ENCODE results near the gene CDK14.

CDK14 gene

DNA sequence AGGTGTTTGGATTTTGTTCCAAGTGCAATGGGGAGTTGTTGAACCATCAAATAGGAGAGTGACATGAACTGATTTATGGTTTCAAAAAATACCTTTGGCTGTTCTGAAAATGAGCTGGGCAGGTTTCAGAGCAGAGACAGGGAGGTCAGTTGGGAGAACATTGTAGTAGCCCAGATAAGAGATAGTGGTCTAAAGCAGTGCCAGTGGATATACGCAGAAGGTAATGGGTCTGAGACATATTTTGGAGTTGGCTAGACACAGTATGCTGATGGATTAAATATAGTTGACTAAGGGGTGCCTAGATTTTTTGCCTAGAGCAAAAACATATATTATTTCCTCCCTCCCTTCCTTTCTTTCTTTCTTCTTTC is 21.3 kb upstream of the CDK14 start:
- no CpG with 5 or more reads among the region's 1 CpG for WGBS (ENCODE audit: insufficient coverage, insufficient read length)
- no peak for DNase-seq (ENCODE audit: low read depth, low spot score)
- Histone ChIP-seq H3K4me1 (ENCODE audit: control insufficient read depth, insufficient read depth, low read length) (no peaks in the 10 kb centered on the region; the same call in 1 of the 2 replicates), H3K27ac (ENCODE audit: low read length) (no peak overlapping the region), H3K27me3 (ENCODE audit: control insufficient read depth, insufficient read depth, low read length) (no peaks in the 10 kb centered on the region), H3K36me3 (ENCODE audit: control insufficient read depth, insufficient read depth, low read length) (no peaks in the 10 kb centered on the region), H3K4me3 (ENCODE audit: low read length) (no peak overlapping the region), H3K9me3 (ENCODE audit: control insufficient read depth, insufficient read depth, low read length) (no peaks in the 10 kb centered on the region)

GRCh38 chr7:90579181-90579688 is 16.9 kb upstream of the CDK14 start:
- Histone ChIP-seq H3K9me3 (ENCODE audit: control insufficient read depth, insufficient read depth, low read length) (no peaks in the 10 kb centered on the region), H3K27me3 (ENCODE audit: control insufficient read depth, insufficient read depth, low read length) (no peaks in the 10 kb centered on the region), H3K27ac (ENCODE audit: low read length) (no peak overlapping the region), H3K4me3 (ENCODE audit: low read length) (no peak overlapping the region), H3K36me3 (ENCODE audit: control insufficient read depth, insufficient read depth, low read length) (no peaks in the 10 kb centered on the region), H3K4me1 (ENCODE audit: control insufficient read depth, insufficient read depth, low read length) (no peaks in the 10 kb centered on the region)
- no CpG with 5 or more reads among the region's 4 CpGs for WGBS (ENCODE audit: insufficient coverage, insufficient read length)
- DNase-seq (ENCODE audit: low read depth, low spot score) = no peak

DNA sequence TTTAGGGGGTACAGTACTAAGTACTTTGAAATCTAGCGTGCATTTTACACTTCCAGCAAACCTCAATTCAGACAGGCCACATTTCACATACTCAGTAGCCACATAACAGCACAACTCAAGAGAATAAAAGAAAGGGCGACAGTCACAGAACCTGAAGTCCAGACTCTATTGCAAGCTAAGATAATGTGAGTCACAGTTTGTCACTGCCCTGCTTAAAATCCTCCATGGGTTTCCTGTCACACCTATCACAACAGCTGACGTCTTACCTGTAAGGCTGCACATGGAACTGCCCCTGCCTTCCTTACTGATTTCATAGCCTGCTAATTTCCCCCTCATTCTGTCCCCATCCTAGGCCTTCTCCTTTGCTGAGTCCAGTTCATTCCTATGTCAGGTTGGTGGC is 16.1 kb upstream of the CDK14 start:
- H3K4me1 ChIP-seq (ENCODE audit: control insufficient read depth, insufficient read depth, low read length) = no peaks in the 10 kb centered on the region
- no CpG with 5 or more reads among the region's 3 CpGs for WGBS (ENCODE audit: insufficient coverage, insufficient read length)
- H3K27me3 ChIP-seq (ENCODE audit: control insufficient read depth, insufficient read depth, low read length) = no peaks in the 10 kb centered on the region
- no peak for DNase-seq (ENCODE audit: low read depth, low spot score)
- no peak overlapping the region for H3K4me3 ChIP-seq (ENCODE audit: low read length)
- H3K27ac ChIP-seq (ENCODE audit: low read length) = no peak overlapping the region
- no peaks in the 10 kb centered on the region for H3K36me3 ChIP-seq (ENCODE audit: control insufficient read depth, insufficient read depth, low read length)
- no peaks in the 10 kb centered on the region for H3K9me3 ChIP-seq (ENCODE audit: control insufficient read depth, insufficient read depth, low read length)

- DNase-seq (ENCODE audit: low read depth, low spot score) = no peak
- Histone ChIP-seq H3K4me1 (ENCODE audit: control insufficient read depth, insufficient read depth, low read length) (no peaks in the 10 kb centered on the region), H3K36me3 (ENCODE audit: control insufficient read depth, insufficient read depth, low read length) (no peaks in the 10 kb centered on the region), H3K27me3 (ENCODE audit: control insufficient read depth, insufficient read depth, low read length) (no peaks in the 10 kb centered on the region), H3K9me3 (ENCODE audit: control insufficient read depth, insufficient read depth, low read length) (no peaks in the 10 kb centered on the region), H3K27ac (ENCODE audit: low read length) (no peak overlapping the region), H3K4me3 (ENCODE audit: low read length) (no peak overlapping the region)
- WGBS (ENCODE audit: insufficient coverage, insufficient read length) = no CpG with 5 or more reads among the region's 2 CpGs
Measured at GRCh38 chr7:90582164-90582563, 14.0 kb upstream of the CDK14 start.

DNA sequence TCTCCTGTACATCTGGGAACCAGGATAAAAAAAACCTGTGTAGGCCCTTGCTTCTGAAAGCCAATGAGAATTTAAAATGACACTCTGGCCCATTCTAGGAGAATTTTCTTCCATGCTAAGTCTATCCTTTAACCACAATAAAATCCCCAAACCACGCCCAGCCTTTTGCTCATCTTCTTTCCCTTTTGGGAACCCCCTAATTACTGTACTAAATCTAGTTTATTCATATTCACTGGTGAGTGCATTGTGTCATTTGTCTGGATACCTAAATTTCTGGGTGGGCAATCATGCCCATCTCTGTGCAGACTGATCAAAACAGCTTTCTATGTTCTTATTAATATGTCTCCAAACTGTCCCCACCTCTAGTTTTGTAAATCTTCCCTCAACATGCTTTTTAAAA is 11.7 kb upstream of the CDK14 start:
- Histone ChIP-seq H3K27ac (ENCODE audit: low read length) (no peak overlapping the region), H3K4me1 (ENCODE audit: control insufficient read depth, insufficient read depth, low read length) (no peaks in the 10 kb centered on the region), H3K27me3 (ENCODE audit: control insufficient read depth, insufficient read depth, low read length) (no peaks in the 10 kb centered on the region), H3K36me3 (ENCODE audit: control insufficient read depth, insufficient read depth, low read length) (no peaks in the 10 kb centered on the region), H3K9me3 (ENCODE audit: control insufficient read depth, insufficient read depth, low read length) (no peaks in the 10 kb centered on the region), H3K4me3 (ENCODE audit: low read length) (no peak overlapping the region)
- DNase-seq (ENCODE audit: low read depth, low spot score) = no peak
- WGBS (ENCODE audit: insufficient coverage, insufficient read length) = no CpG with 5 or more reads among the region's 1 CpG

DNA sequence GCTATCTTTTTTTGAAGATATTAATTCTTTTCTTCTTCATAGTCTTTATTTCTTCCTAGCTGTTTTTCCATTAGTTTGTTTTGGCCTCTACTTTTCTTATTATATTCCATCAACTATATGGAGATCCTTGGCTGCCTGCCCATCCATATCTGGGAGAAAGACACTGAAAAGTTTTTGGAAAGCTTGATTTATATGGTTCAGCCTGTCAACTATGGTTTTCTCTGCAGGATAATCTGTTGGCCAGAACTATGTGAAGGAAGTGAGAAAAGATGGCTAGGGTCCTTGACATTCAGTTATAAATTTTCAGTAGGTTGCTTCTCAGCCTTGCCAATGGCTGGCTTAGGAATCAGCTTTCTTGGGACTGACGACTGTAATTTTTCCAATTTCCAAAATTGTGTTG is 10.0 kb upstream of the CDK14 start:
- no peaks in the 10 kb centered on the region for H3K4me1 ChIP-seq (ENCODE audit: control insufficient read depth, insufficient read depth, low read length)
- H3K9me3 ChIP-seq (ENCODE audit: control insufficient read depth, insufficient read depth, low read length) = no peaks in the 10 kb centered on the region
- no peak for DNase-seq (ENCODE audit: low read depth, low spot score)
- H3K27ac ChIP-seq (ENCODE audit: low read length) = no peak overlapping the region
- no CpG with 5 or more reads among the region's 1 CpG for WGBS (ENCODE audit: insufficient coverage, insufficient read length)
- H3K4me3 ChIP-seq (ENCODE audit: low read length) = no peak overlapping the region
- H3K36me3 ChIP-seq (ENCODE audit: control insufficient read depth, insufficient read depth, low read length) = no peaks in the 10 kb centered on the region
- no peaks in the 10 kb centered on the region for H3K27me3 ChIP-seq (ENCODE audit: control insufficient read depth, insufficient read depth, low read length)

GRCh38 chr7:90587766-90588165 is 8.4 kb upstream of the CDK14 start:
- no CpG with 5 or more reads among the region's 2 CpGs for WGBS (ENCODE audit: insufficient coverage, insufficient read length)
- Histone ChIP-seq H3K27me3 (ENCODE audit: control insufficient read depth, insufficient read depth, low read length) (no peaks in the 10 kb centered on the region), H3K4me3 (ENCODE audit: low read length) (no peak overlapping the region), H3K4me1 (ENCODE audit: control insufficient read depth, insufficient read depth, low read length) (no peaks in the 10 kb centered on the region), H3K36me3 (ENCODE audit: control insufficient read depth, insufficient read depth, low read length) (no peaks in the 10 kb centered on the region), H3K9me3 (ENCODE audit: control insufficient read depth, insufficient read depth, low read length) (no peaks in the 10 kb centered on the region), H3K27ac (ENCODE audit: low read length) (no peak overlapping the region)
- DNase-seq (ENCODE audit: low read depth, low spot score) = no peak

- Histone ChIP-seq H3K36me3 (ENCODE audit: control insufficient read depth, insufficient read depth, low read length) (no peaks in the 10 kb centered on the region), H3K4me1 (ENCODE audit: control insufficient read depth, insufficient read depth, low read length) (no peaks in the 10 kb centered on the region), H3K9me3 (ENCODE audit: control insufficient read depth, insufficient read depth, low read length) (no peaks in the 10 kb centered on the region), H3K27ac (ENCODE audit: low read length) (no peak overlapping the region), H3K27me3 (ENCODE audit: control insufficient read depth, insufficient read depth, low read length) (no peaks in the 10 kb centered on the region), H3K4me3 (ENCODE audit: low read length) (no peak overlapping the region)
- DNase-seq (ENCODE audit: low read depth, low spot score) = no peak
Measured at GRCh38 chr7:90592033-90592432, 4.1 kb upstream of the CDK14 start.

- Histone ChIP-seq H3K27me3 (ENCODE audit: control insufficient read depth, insufficient read depth, low read length) (no peaks in the 10 kb centered on the region), H3K36me3 (ENCODE audit: control insufficient read depth, insufficient read depth, low read length) (no peaks in the 10 kb centered on the region), H3K4me3 (ENCODE audit: low read length) (no peak overlapping the region), H3K4me1 (ENCODE audit: control insufficient read depth, insufficient read depth, low read length) (no peaks in the 10 kb centered on the region), H3K9me3 (ENCODE audit: control insufficient read depth, insufficient read depth, low read length) (no peaks in the 10 kb centered on the region), H3K27ac (ENCODE audit: low read length) (no peak overlapping the region)
- DNase-seq (ENCODE audit: low read depth, low spot score) = no peak
Measured at GRCh38 chr7:90593205-90593604, 2.9 kb upstream of the CDK14 start.

- H3K27ac ChIP-seq (ENCODE audit: low read length) = no peak overlapping the region
- DNase-seq (ENCODE audit: low read depth, low spot score) = peak; percentile 61
- no peaks in the 10 kb centered on the region for H3K4me1 ChIP-seq (ENCODE audit: control insufficient read depth, insufficient read depth, low read length)
- H3K27me3 ChIP-seq (ENCODE audit: control insufficient read depth, insufficient read depth, low read length) = no peaks in the 10 kb centered on the region
- H3K4me3 ChIP-seq (ENCODE audit: low read length) = peak overlapping the region; percentile 0; the same call in 1 of the 2 replicates
- H3K9me3 ChIP-seq (ENCODE audit: control insufficient read depth, insufficient read depth, low read length) = no peaks in the 10 kb centered on the region
- H3K36me3 ChIP-seq (ENCODE audit: control insufficient read depth, insufficient read depth, low read length) = no peaks in the 10 kb centered on the region
- WGBS (ENCODE audit: insufficient coverage, insufficient read length) = no CpG with 5 or more reads among the region's 11 CpGs
Measured at GRCh38 chr7:90594751-90595317, 1.3 kb upstream of the CDK14 start.

- Histone ChIP-seq H3K9me3 (ENCODE audit: control insufficient read depth, insufficient read depth, low read length) (no peaks in the 10 kb centered on the region), H3K27ac (ENCODE audit: low read length) (no peak overlapping the region), H3K4me3 (ENCODE audit: low read length) (peak overlapping the region; percentile 93; the same call in 1 of the 2 replicates), H3K27me3 (ENCODE audit: control insufficient read depth, insufficient read depth, low read length) (no peaks in the 10 kb centered on the region), H3K36me3 (ENCODE audit: control insufficient read depth, insufficient read depth, low read length) (no peaks in the 10 kb centered on the region), H3K4me1 (ENCODE audit: control insufficient read depth, insufficient read depth, low read length) (no peaks in the 10 kb centered on the region)
- DNase-seq (ENCODE audit: low read depth, low spot score) = no peak
- WGBS (ENCODE audit: insufficient coverage, insufficient read length) = no CpG with 5 or more reads among the region's 10 CpGs
Measured at GRCh38 chr7:90595342-90595800, 750 bp upstream of the CDK14 start.

Data from iPS DF 6.9 (cell line).